A673 (cell line): ENCODE measurements around the gene TSPAN13.

Source experiments
- EZH2 ChIP-seq: fragments of 200-600 bp; sonication (generic); IDR thresholded peaks from 2 replicates; pipeline ENCODE4 v1.6.1; 2017; ENCODE audit warnings: borderline replicate concordance, low read depth, mild to moderate bottlenecking, mixed read lengths, antibody characterized with exemption, low read length; ENCODE audit not compliant: poor library complexity, severe bottlenecking
- TF ChIP-seq, protein P1 (sequence below): fragments of 300-800, 200-600 bp; sonication (generic); conservative IDR thresholded peaks from 2 replicates; pipeline ENCODE4 v1.5.1; 2017; ENCODE audit warnings: low read depth, mild to moderate bottlenecking, antibody characterized with exemption, low read length, moderate library complexity, mixed read lengths

- TF ChIP-seq, protein P1, sequence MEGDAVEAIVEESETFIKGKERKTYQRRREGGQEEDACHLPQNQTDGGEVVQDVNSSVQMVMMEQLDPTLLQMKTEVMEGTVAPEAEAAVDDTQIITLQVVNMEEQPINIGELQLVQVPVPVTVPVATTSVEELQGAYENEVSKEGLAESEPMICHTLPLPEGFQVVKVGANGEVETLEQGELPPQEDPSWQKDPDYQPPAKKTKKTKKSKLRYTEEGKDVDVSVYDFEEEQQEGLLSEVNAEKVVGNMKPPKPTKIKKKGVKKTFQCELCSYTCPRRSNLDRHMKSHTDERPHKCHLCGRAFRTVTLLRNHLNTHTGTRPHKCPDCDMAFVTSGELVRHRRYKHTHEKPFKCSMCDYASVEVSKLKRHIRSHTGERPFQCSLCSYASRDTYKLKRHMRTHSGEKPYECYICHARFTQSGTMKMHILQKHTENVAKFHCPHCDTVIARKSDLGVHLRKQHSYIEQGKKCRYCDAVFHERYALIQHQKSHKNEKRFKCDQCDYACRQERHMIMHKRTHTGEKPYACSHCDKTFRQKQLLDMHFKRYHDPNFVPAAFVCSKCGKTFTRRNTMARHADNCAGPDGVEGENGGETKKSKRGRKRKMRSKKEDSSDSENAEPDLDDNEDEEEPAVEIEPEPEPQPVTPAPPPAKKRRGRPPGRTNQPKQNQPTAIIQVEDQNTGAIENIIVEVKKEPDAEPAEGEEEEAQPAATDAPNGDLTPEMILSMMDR: no peak
- TF ChIP-seq EZH2: no peak
Observed at GRCh38 chr7:16740996-16741395, 12.6 kb upstream of the TSPAN13 start.
